Measurements from ENCODE around the gene CDC42EP2. TPM values are rescaled to one million over a fixed set of nuclear protein-coding genes. Genes with fewer than 3 reads are reported as not detected.

Gene CDC42EP2
- total and polyA plus RNA-seq, 2 of the 13 experiments (the other 11 are each of a cell fraction or from before 2014, with no cell fraction given) = 2.3 to 7.1 TPM

- no peak for TF ChIP-seq ZNF704 (CRISPR knock-in tag; IDR thresholded peaks at IDR 0.05; ENCODE audit: borderline replicate concordance)
- peak; percentile 15; the same call in 1 of the 2 replicates for TF ChIP-seq FOSL1 (CRISPR knock-in tag; IDR thresholded peaks at IDR 0.05; ENCODE audit: borderline replicate concordance)
- peak; percentile 46; the same call in 1 of the 2 replicates for TF ChIP-seq RXRB (CRISPR knock-in tag; IDR thresholded peaks at IDR 0.05; ENCODE audit: borderline replicate concordance)
- TF ChIP-seq KAT8 (CRISPR knock-in tag; IDR thresholded peaks at IDR 0.05) = peak; percentile 78
- no peak for TF ChIP-seq ZNF550 (CRISPR knock-in tag; IDR thresholded peaks at IDR 0.05; ENCODE audit: borderline replicate concordance)
- TF ChIP-seq KLF11 (CRISPR knock-in tag; IDR thresholded peaks at IDR 0.05) = no peak
- peak; percentile 47 for TF ChIP-seq ARID3A (IDR thresholded peaks at IDR 0.05; ENCODE audit: low read depth, low read length)
- TF ChIP-seq SOX6 (IDR thresholded peaks at IDR 0.05) = no peak
- peak; percentile 57 for TF ChIP-seq SOX6 (CRISPR knock-in tag; IDR thresholded peaks at IDR 0.05)
- 0 out of 2 replicates have a peak, but pooled peaks have one; percentile 21 for TF ChIP-seq ZFP1 (CRISPR knock-in tag; IDR thresholded peaks at IDR 0.05)
- TF ChIP-seq MXI1 (IDR thresholded peaks at IDR 0.05; ENCODE audit: borderline replicate concordance, low read depth, low read length) = peak; percentile 33; the same call in 1 of the 3 replicates
- peak; percentile 61 for TF ChIP-seq XRCC5 (optimal IDR thresholded peaks at IDR 0.05; ENCODE audit: low read length)
- TF ChIP-seq ZBTB26 (CRISPR knock-in tag; IDR thresholded peaks at IDR 0.05; ENCODE audit: borderline replicate concordance) = peak; percentile 33; the same call in 1 of the 2 replicates
- no peak for TF ChIP-seq ZBTB1 (CRISPR knock-in tag; IDR thresholded peaks at IDR 0.05; ENCODE audit: borderline replicate concordance)
- TF ChIP-seq ZBTB2 (CRISPR knock-in tag; IDR thresholded peaks at IDR 0.05; ENCODE audit: low read depth) = no peak
- TF ChIP-seq MEF2D (CRISPR knock-in tag; IDR thresholded peaks at IDR 0.05) = 0 out of 2 replicates have a peak, but pooled peaks have one; percentile 28
- TF ChIP-seq MTA3 (CRISPR knock-in tag; IDR thresholded peaks at IDR 0.05) = no peak
- TF ChIP-seq TCF7 (IDR thresholded peaks at IDR 0.05; ENCODE audit: low read depth) = peak; percentile 55
- peak; percentile 55 for TF ChIP-seq ZBED4 (CRISPR knock-in tag; IDR thresholded peaks at IDR 0.05; ENCODE audit: borderline replicate concordance)
- TF ChIP-seq ZNF331 (CRISPR knock-in tag; IDR thresholded peaks at IDR 0.05) = 0 out of 2 replicates have a peak, but pooled peaks have one; percentile 23
Observed at GRCh38 chr11:65274735-65275682, 39.7 kb upstream of the CDC42EP2 start (continued).
